Measurements from ENCODE around the gene PCID2. TPM values are rescaled to one million over a fixed set of nuclear protein-coding genes. Genes with fewer than 3 reads are reported as not detected.
A peak's percentile ranks its signal among the peaks of the same experiment; 100 is the strongest.

PCID2 gene
- polyA plus RNA-seq, 1 experiment: 107 TPM

GRCh38 chr13:113151745-113152690 is 56.5 kb downstream of the PCID2 start:
- H3K27me3 ChIP-seq (ENCODE audit: control insufficient read depth, insufficient read depth, low read length): no peaks in the 10 kb centered on the region
- no peak for TF ChIP-seq CTCF (IDR thresholded peaks at IDR 0.05; ENCODE audit: low read depth, low read length)
- POLR2A ChIA-PET: interaction anchor here (0.6 kb wide), 1 partner anchor 57 kb away, joined by 3 read pairs; the partner anchor contains the start of gene PCID2
- H3K9me3 ChIP-seq (ENCODE audit: control insufficient read depth, insufficient read depth, low read length): peaks cover 5% of the 10 kb centered on the region
- peak; percentile 24 for DNase-seq (ENCODE audit: low read depth, low spot score)
- peak overlapping the region; percentile 7; the same call in 1 of the 2 replicates for H3K4me3 ChIP-seq (ENCODE audit: low read depth, low read length)
- CTCF ChIA-PET: no interaction called here
- H3K27ac ChIP-seq (ENCODE audit: low read depth, low read length): no peak overlapping the region

- no peak for DNase-seq (ENCODE audit: low read depth, low spot score)
- Histone ChIP-seq H3K9me3 (ENCODE audit: control insufficient read depth, insufficient read depth, low read length) (no peaks in the 10 kb centered on the region; the same call in 1 of the 2 replicates), H3K4me3 (ENCODE audit: low read depth, low read length) (no peak overlapping the region), H3K27me3 (ENCODE audit: control insufficient read depth, insufficient read depth, low read length) (no peaks in the 10 kb centered on the region), H3K27ac (ENCODE audit: low read depth, low read length) (no peak overlapping the region)
- TF ChIP-seq CTCF (IDR thresholded peaks at IDR 0.05; ENCODE audit: low read depth, low read length): no peak
- ChIA-PET CTCF (no interaction called here), POLR2A (no interaction called here)
Measured at GRCh38 chr13:113150550-113151365, 57.7 kb downstream of the PCID2 start.

- ChIA-PET CTCF (no interaction called here), POLR2A (no interaction called here)
- H3K9me3 ChIP-seq (ENCODE audit: control insufficient read depth, insufficient read depth, low read length): no peaks in the 10 kb centered on the region; the same call in 1 of the 2 replicates
- no peak for DNase-seq (ENCODE audit: low read depth, low spot score)
- no peak for TF ChIP-seq CTCF (IDR thresholded peaks at IDR 0.05; ENCODE audit: low read depth, low read length)
- no peak overlapping the region for H3K27ac ChIP-seq (ENCODE audit: low read depth, low read length)
- H3K4me3 ChIP-seq (ENCODE audit: low read depth, low read length): no peak overlapping the region
- no peaks in the 10 kb centered on the region for H3K27me3 ChIP-seq (ENCODE audit: control insufficient read depth, insufficient read depth, low read length)
Measured at GRCh38 chr13:113149711-113150549, 58.5 kb downstream of the PCID2 start.

- DNase-seq (ENCODE audit: low read depth, low spot score): no peak
- no peaks in the 10 kb centered on the region; the same call in 1 of the 2 replicates for H3K9me3 ChIP-seq (ENCODE audit: control insufficient read depth, insufficient read depth, low read length)
- H3K4me3 ChIP-seq (ENCODE audit: low read depth, low read length): no peak overlapping the region
- peaks cover 3% of the 10 kb centered on the region for H3K27me3 ChIP-seq (ENCODE audit: control insufficient read depth, insufficient read depth, low read length)
- CTCF ChIA-PET: no interaction called here
- POLR2A ChIA-PET: no interaction called here
- no peak overlapping the region for H3K27ac ChIP-seq (ENCODE audit: low read depth, low read length)
- TF ChIP-seq CTCF (IDR thresholded peaks at IDR 0.05; ENCODE audit: low read depth, low read length): no peak
Measured at GRCh38 chr13:113148940-113149503, 59.4 kb downstream of the PCID2 start.
